Stimulated activated CD4-positive, alpha-beta T cell treated with anti-CD3 and anti-CD28 coated beads, Interleukin-12 subunit alpha, Interleukin-12 subunit beta, amount 100 ng/mL, for 24 hours (primary cell): ENCODE measurements around the gene DOCK1.

Source experiments
- DNase-seq, 2 experiments: peaks; one replicate each; pipeline ENCODE4 v3.0.0-alpha.2; 2020; ENCODE audit warnings: low read depth in 2 of 2

Gene DOCK1

GRCh38 chr10:127392351-127393235, 487.4 kb downstream of the DOCK1 start:
- no peak for DNase-seq

GRCh38 chr10:127398140-127398970, 493.1 kb downstream of the DOCK1 start:
- no peak for DNase-seq

- no peak for DNase-seq
Observed at GRCh38 chr10:127398971-127399365, 493.7 kb downstream of the DOCK1 start.

- DNase-seq, result no peak
Observed at GRCh38 chr10:127399668-127400067, 494.4 kb downstream of the DOCK1 start.

GRCh38 chr10:127400216-127400615, 495.0 kb downstream of the DOCK1 start:
- DNase-seq, result no peak

- no peak for DNase-seq
Observed at GRCh38 chr10:127402596-127403409, 497.6 kb downstream of the DOCK1 start.

GRCh38 chr10:127405221-127405620, 500.0 kb downstream of the DOCK1 start:
- DNase-seq, result no peak

- DNase-seq, result no peak
Observed at GRCh38 chr10:127406018-127406550, 500.9 kb downstream of the DOCK1 start.

- DNase-seq, result no peak
Observed at GRCh38 chr10:127407551-127407950, 502.3 kb downstream of the DOCK1 start.

- no peak for DNase-seq
Observed at GRCh38 chr10:127408112-127408710, 503.0 kb downstream of the DOCK1 start.

GRCh38 chr10:127408733-127409132, 503.5 kb downstream of the DOCK1 start:
- no peak for DNase-seq

- DNase-seq, result no peak
Observed at GRCh38 chr10:127410030-127410429, 504.8 kb downstream of the DOCK1 start.

GRCh38 chr10:127411062-127411461, 505.8 kb downstream of the DOCK1 start:
- DNase-seq, result no peak

GRCh38 chr10:127413326-127413725, 508.1 kb downstream of the DOCK1 start:
- DNase-seq, result no peak

GRCh38 chr10:127414024-127414423, 508.8 kb downstream of the DOCK1 start:
- no peak for DNase-seq

GRCh38 chr10:127415116-127415515, 509.9 kb downstream of the DOCK1 start:
- DNase-seq, result no peak

- no peak for DNase-seq
Observed at GRCh38 chr10:127415901-127416581, 510.8 kb downstream of the DOCK1 start.

- DNase-seq, result no peak
Observed at GRCh38 chr10:127417031-127417430, 511.8 kb downstream of the DOCK1 start.

- DNase-seq, result no peak
Observed at GRCh38 chr10:127417686-127418401, 512.6 kb downstream of the DOCK1 start.
